GM23338 (cell line): Measurements from ENCODE around the gene PSTK. TPM values are rescaled to one million over a fixed set of nuclear protein-coding genes. Genes with fewer than 3 reads are reported as not detected.

ENCODE experiments used
- ATAC-seq: fragments of 200-7000 bp; cut with Tn5 transposase; 3 replicates; pipeline ENCODE4 v1.9.1; 2020
- DNase-seq: peaks from one replicate; pipeline ENCODE4 v3.0.0-alpha.2; 2015; ENCODE audit warnings: low spot score
- H2AFZ ChIP-seq: fragments of 200-600 bp; sonication (generic); 2 replicates; pipeline ENCODE4 v1.8.0; 2016; ENCODE audit warnings: antibody characterized with exemption, mild to moderate bottlenecking, moderate library complexity
- H3F3A ChIP-seq: fragments of 200-600 bp; sonication (generic); replicated peaks from 2 replicates; pipeline ENCODE4 v1.8.0; 2017; ENCODE audit warnings: antibody characterized with exemption, mixed run types, low read depth
- H3K27ac ChIP-seq: fragments of 200-600 bp; sonication (generic); 2 replicates; pipeline ENCODE4 v1.6.1; 2016; ENCODE audit warnings: low read depth
- H3K27me3 ChIP-seq: fragments of 200-600 bp; sonication (generic); 2 replicates; pipeline ENCODE4 v1.8.0; 2016; ENCODE audit warnings: mild to moderate bottlenecking, mixed run types, moderate library complexity; ENCODE audit not compliant: insufficient read depth
- H3K36me3 ChIP-seq: fragments of 200-600 bp; sonication (generic); 2 replicates; pipeline ENCODE4 v1.8.0; 2016; ENCODE audit warnings: mild to moderate bottlenecking; ENCODE audit not compliant: insufficient read depth
- H3K4me1 ChIP-seq: fragments of 200-600 bp; sonication (generic); 2 replicates; pipeline ENCODE4 v1.8.0; 2016; ENCODE audit warnings: mild to moderate bottlenecking, moderate library complexity; ENCODE audit not compliant: insufficient read depth
- H3K4me2 ChIP-seq: fragments of 200-600 bp; sonication (generic); 2 replicates; pipeline ENCODE4 v1.7.1; 2017; ENCODE audit warnings: mixed run types
- H3K4me3 ChIP-seq: fragments of 200-600 bp; sonication (generic); 2 replicates; pipeline ENCODE4 v1.6.1; 2016; ENCODE audit warnings: mixed run types
- H3K79me2 ChIP-seq: fragments of 200-600 bp; sonication (generic); replicated peaks from 2 replicates; pipeline ENCODE4 v1.8.0; 2017; ENCODE audit warnings: mild to moderate bottlenecking; ENCODE audit not compliant: insufficient read depth
- H3K9me2 ChIP-seq: fragments of 200-600 bp; sonication (generic); 2 replicates; pipeline ENCODE4 v1.8.0; 2017; ENCODE audit not compliant: insufficient read depth
- H4K20me1 ChIP-seq: fragments of 200-600 bp; sonication (generic); replicated peaks from 2 replicates; pipeline ENCODE4 v1.8.0; 2017; ENCODE audit warnings: mild to moderate bottlenecking; ENCODE audit not compliant: insufficient read depth
- H3K27ac Mint-ChIP-seq: 2 replicates; pipeline ENCODE4 v1.8.0; 2020; ENCODE audit warnings: inconsistent platforms, mild to moderate bottlenecking, moderate library complexity, mixed read lengths
- H3K27me3 Mint-ChIP-seq: 3 replicates; pipeline ENCODE4 v1.8.0; 2022; ENCODE audit warnings: low read depth, mild to moderate bottlenecking, moderate library complexity, mixed read lengths, inconsistent platforms; ENCODE audit not compliant: insufficient read depth, poor library complexity
- H3K36me3 Mint-ChIP-seq: 3 replicates; pipeline ENCODE4 v1.8.0; 2021; ENCODE audit warnings: low read depth, mild to moderate bottlenecking, inconsistent platforms, moderate library complexity, mixed read lengths
- H3K4me1 Mint-ChIP-seq: 3 replicates; pipeline ENCODE4 v1.8.0; 2020; ENCODE audit warnings: mild to moderate bottlenecking, inconsistent platforms, mixed read lengths
- H3K4me3 Mint-ChIP-seq: 3 replicates; pipeline ENCODE4 v1.8.0; 2021; ENCODE audit warnings: moderate library complexity, mild to moderate bottlenecking, inconsistent platforms, mixed read lengths
- H3K9me3 Mint-ChIP-seq: 3 replicates; pipeline ENCODE4 v1.8.0; 2020; ENCODE audit warnings: moderate library complexity, mild to moderate bottlenecking, inconsistent platforms, mixed read lengths
- CREB1 ChIP-seq: fragments of 250-450 bp; sonication (Bioruptor Pico); IDR thresholded peaks from 2 replicates; pipeline ENCODE4 v1.5.0; 2020; ENCODE audit warnings: low read depth, mild to moderate bottlenecking, moderate library complexity
- NANOG ChIP-seq: IDR thresholded peaks from 2 replicates; pipeline ENCODE4 v1.6.1; 2016; ENCODE audit warnings: antibody characterized with exemption, borderline replicate concordance
- ZNF114 ChIP-seq: fragments of 250-450 bp; sonication (Bioruptor Pico); IDR thresholded peaks from 2 replicates; pipeline ENCODE4 v1.5.0; 2020; ENCODE audit warnings: mild to moderate bottlenecking, moderate library complexity
- ZNF331 ChIP-seq: fragments of 250-450 bp; sonication (Bioruptor Pico); IDR thresholded peaks from 2 replicates; pipeline ENCODE4 v1.5.0; 2020; ENCODE audit warnings: low read depth, mild to moderate bottlenecking, moderate library complexity
- ZNF462 ChIP-seq: fragments of 250-450 bp; sonication (Bioruptor Pico); IDR thresholded peaks from 2 replicates; pipeline ENCODE4 v1.5.0; 2020; ENCODE audit warnings: mild to moderate bottlenecking, moderate library complexity
- polyA plus RNA-seq: library from polyadenylated mRNA; unstranded; fragments of >200 nt; fragmentation: Nextera tagmentation; extraction: Ambion mirVana; gene quantifications from 2 replicates; pipeline ENCODE4 v1.2.1, GENCODE V29; 2016
- total RNA-seq: library from RNA; depleted of rRNA; stranded (reverse); fragments of >200 nt; shearing (Covaris generic); gene quantifications from 2 replicates; pipeline ENCODE4 v1.2.3, GENCODE V29; 2014

The PSTK gene
- total and polyA plus RNA-seq, 2 experiments from 2014 or later = 2.3 to 9.3 TPM

- Histone ChIP-seq H3K9me2 (no peaks in the 10 kb centered on the region), H3K4me1 (peaks cover 66% of the 10 kb centered on the region), H3K4me3 (peak overlapping the region; percentile 40), H3K36me3 (no peaks in the 10 kb centered on the region), H2AFZ (no peak overlapping the region), H3K27me3 (peaks cover 34% of the 10 kb centered on the region), H3K27ac (peak overlapping the region; percentile 82), H3K4me2 (peak overlapping the region; percentile 62), H3K79me2 (no peaks in the 10 kb centered on the region), H3F3A (no peaks in the 10 kb centered on the region), H4K20me1 (no peaks in the 10 kb centered on the region)
- Mint-ChIP-seq H3K4me1 (peaks cover 65% of the 10 kb centered on the region), H3K9me3 (peaks cover 19% of the 10 kb centered on the region), H3K27me3 (peaks cover 27% of the 10 kb centered on the region), H3K36me3 (peaks cover 33% of the 10 kb centered on the region), H3K4me3 (peak overlapping the region; percentile 20; the same call in 2 of the 3 replicates), H3K27ac (peak overlapping the region; percentile 94)
- peak; percentile 87 for ATAC-seq
- TF ChIP-seq CREB1 (CRISPR knock-in tag) (no peak), ZNF331 (peak; percentile 46; the same call in 1 of the 2 replicates), ZNF462 (CRISPR knock-in tag) (peak; percentile 86), ZNF114 (CRISPR knock-in tag) (no peak), NANOG (peak; percentile 73; the same call in 1 of the 2 replicates)
- DNase-seq = peak; percentile 81
Observed at GRCh38 chr10:123017421-123018165, 37.4 kb downstream of the PSTK start.
